Activated CD4-positive, alpha-beta T cell treated with anti-CD3 and anti-CD28 coated beads, Interleukin-10, Interleukin-2, amounts not matched to agents 100 ng/mL and 50 ng/mL, durations not matched to agents 16 hours and 8 hours (primary cell): ENCODE measurements around the gene MICA.
"Not testable (repeated sequence)": the region's sequence is repeated elsewhere in the genome, so short reads cannot be mapped to it uniquely, and the experiment has no call there.

Source experiments
- DNase-seq: peaks from one replicate; pipeline ENCODE4 v3.0.0-alpha.2; 2020

MICA gene

GRCh38 chr6:31403283-31404060 is at the start of gene MICA:
Gene MICA (plus strand): TSS chr6:31403595. CDS start chr6:31403633, 38 bp downstream.
- peak; percentile 82 for DNase-seq

- DNase-seq = peak; percentile 35
Measured at GRCh38 chr6:31354158-31354863, 49.1 kb upstream of the MICA start.

- no peak for DNase-seq
Measured at GRCh38 chr6:31354864-31355582, 48.4 kb upstream of the MICA start.

GRCh38 chr6:31355583-31355948 is 47.8 kb upstream of the MICA start:
- no peak for DNase-seq

- peak; percentile 47 for DNase-seq
Measured at GRCh38 chr6:31356216-31356945, 47.0 kb upstream of the MICA start.

- peak; percentile 84 for DNase-seq
Measured at GRCh38 chr6:31356946-31357466, 46.4 kb upstream of the MICA start, which contains the start of gene HLA-B. Gene HLA-B (minus strand): TSS chr6:31357179. CDS start chr6:31357158, 21 bp downstream.

GRCh38 chr6:31357886-31358285 is 45.5 kb upstream of the MICA start:
- no peak for DNase-seq

- DNase-seq = peak; percentile 33
Measured at GRCh38 chr6:31358302-31358701, 45.1 kb upstream of the MICA start.

GRCh38 chr6:31359581-31359980 is 43.8 kb upstream of the MICA start:
- DNase-seq = no peak

GRCh38 chr6:31362751-31363150 is 40.6 kb upstream of the MICA start:
- no peak for DNase-seq

GRCh38 chr6:31363811-31364210 is 39.6 kb upstream of the MICA start:
- DNase-seq = peak; percentile 52

- no peak for DNase-seq
Measured at GRCh38 chr6:31365864-31366263, 37.5 kb upstream of the MICA start.

- peak; percentile 91 for DNase-seq
Measured at GRCh38 chr6:31366693-31367470, 36.5 kb upstream of the MICA start.

- DNase-seq = no peak
Measured at GRCh38 chr6:31368461-31368860, 34.9 kb upstream of the MICA start.

- not testable (repeated sequence) for DNase-seq
Measured at GRCh38 chr6:31374118-31374517, 29.3 kb upstream of the MICA start.

GRCh38 chr6:31375699-31376098 is 27.7 kb upstream of the MICA start:
- DNase-seq = no peak

- no peak for DNase-seq
Measured at GRCh38 chr6:31377029-31377428, 26.4 kb upstream of the MICA start.

- no peak for DNase-seq
Measured at GRCh38 chr6:31378062-31378720, 25.2 kb upstream of the MICA start.

- DNase-seq = no peak
Measured at GRCh38 chr6:31378721-31379103, 24.7 kb upstream of the MICA start.

- no peak for DNase-seq
Measured at GRCh38 chr6:31379850-31380249, 23.5 kb upstream of the MICA start.

GRCh38 chr6:31381666-31382065 is 21.7 kb upstream of the MICA start:
- no peak for DNase-seq
